22Rv1 (cell line): ENCODE data around the gene STEAP2.

Experiments used
- H3K27ac ChIP-seq: fragments of 450-650 bp; 2 replicates; pipeline ENCODE4 v1.5.1; 2017
- CTCF ChIP-seq: fragments of 450-650 bp; IDR thresholded peaks from 2 replicates; pipeline ENCODE4 v1.5.1; 2017; ENCODE audit warnings: mild to moderate bottlenecking
- ZFX ChIP-seq: fragments of 450-650 bp; IDR thresholded peaks from 2 replicates; pipeline ENCODE4 v1.6.1; 2017; ENCODE audit warnings: antibody characterized with exemption, borderline replicate concordance

Gene STEAP2

DNA sequence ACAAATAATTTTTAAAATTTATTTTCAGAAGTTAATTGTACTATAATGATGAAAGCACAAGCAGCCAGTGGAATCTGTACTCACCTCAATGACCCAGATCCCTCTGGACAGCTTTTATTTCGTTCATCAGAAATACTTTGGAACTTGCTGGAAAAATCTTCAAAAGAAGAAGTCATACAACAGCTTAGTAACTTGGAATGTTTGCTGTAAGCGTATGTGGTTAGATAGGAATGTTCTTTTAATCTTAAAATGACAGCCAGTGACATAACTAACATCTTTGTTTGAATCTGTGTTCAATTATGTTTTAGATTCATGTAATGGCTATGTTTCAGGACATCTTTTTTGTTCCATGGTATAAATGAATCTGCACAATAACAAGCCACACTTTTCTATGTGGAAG is 60.2 kb downstream of the STEAP2 start:
- H3K27ac ChIP-seq: no peak overlapping the region
- TF ChIP-seq CTCF (no peak), ZFX (no peak)

GRCh38 chr7:90272242-90272641 is 60.7 kb downstream of the STEAP2 start:
- H3K27ac ChIP-seq: no peak overlapping the region
- no peak for TF ChIP-seq CTCF
- no peak for TF ChIP-seq ZFX

DNA sequence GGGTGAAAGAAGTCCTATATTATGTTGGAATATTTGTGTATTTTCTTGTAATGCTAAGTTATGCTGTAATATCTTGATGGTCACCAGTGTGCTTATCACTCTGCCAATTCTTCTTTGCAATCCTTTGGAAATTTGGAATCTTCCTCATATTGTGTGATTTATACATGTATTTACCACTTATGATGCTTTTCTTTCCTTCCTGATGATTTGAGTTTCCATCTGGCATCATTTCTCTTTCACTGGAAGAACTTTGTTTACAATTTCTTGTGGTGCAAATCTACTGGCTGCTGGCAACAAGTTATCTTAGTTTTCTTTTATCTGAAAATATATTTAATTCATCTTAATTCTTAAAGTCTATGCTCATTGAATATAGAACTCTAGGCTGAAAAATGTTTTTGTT is 62.6 kb downstream of the STEAP2 start:
- no peak for TF ChIP-seq ZFX
- no peak for TF ChIP-seq CTCF
- H3K27ac ChIP-seq: no peak overlapping the region

DNA sequence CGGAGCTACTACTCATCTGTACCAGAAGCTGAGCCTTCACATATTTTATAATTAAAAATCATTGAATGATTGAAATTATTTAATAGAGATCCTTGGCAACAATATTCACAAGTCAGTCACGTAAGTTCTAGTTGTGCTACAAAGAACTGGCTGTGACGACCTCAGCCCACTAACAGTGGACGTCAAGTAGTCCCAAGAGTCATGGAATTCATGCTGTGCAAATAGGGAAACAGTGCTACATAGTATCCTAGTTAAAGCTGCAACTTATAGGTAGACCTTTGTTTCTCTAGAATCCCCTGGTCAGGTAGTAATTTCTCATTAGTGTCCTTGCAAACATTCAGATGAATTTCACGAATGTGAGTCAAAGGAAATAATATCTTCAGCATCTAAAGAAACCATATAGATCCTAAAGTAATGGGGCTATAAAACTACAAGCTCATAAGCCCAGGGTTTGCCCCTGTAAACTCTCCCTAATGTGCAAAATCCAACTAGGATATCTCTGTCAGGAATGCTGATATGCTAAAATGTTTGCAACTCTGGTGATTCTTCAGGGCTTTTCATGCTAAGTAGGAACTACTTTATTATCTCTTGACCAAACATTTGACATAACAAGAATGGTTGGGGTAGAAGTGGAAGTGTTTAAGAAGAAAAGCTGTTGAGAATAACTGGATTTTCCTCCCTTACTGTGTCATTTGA is 64.6 kb downstream of the STEAP2 start:
- peak overlapping the region; percentile 9; the same call in 1 of the 2 replicates for H3K27ac ChIP-seq

More for the DNA sequence above, 64.6 kb downstream of the STEAP2 start:
- no peak for TF ChIP-seq CTCF
- TF ChIP-seq ZFX: no peak
